ENCODE measurements around the gene TMEM167A. TPM values are rescaled to one million over a fixed set of nuclear protein-coding genes. Genes with fewer than 3 reads are reported as not detected.
"Not testable (repeated sequence)": the region's sequence is repeated elsewhere in the genome, so short reads cannot be mapped to it uniquely, and the experiment has no call there.

Gene TMEM167A
- total RNA-seq, 1 donor from 2014 or later: 47.7 TPM

DNA sequence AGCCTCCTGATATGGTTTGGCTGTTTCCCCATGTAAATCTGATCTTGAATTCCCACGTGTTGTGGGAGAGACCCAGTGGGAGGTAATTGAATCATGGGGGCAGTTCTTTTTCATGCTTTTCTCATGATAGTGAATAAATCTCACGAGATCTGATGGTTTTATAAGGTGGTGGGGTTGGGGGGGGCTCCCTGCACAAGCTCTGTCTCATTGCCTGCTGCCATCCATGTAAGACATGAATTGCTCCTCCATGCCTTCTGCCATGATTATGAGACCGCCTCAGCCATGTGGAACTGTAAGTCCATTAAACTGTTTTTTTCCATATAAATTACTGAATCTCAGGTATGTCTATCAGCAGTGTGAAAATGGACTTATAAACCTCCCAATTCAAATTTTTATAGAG is 13.0 kb upstream of the TMEM167A start:
- DNase-seq (ENCODE audit: low read depth, low spot score): no peak

DNA sequence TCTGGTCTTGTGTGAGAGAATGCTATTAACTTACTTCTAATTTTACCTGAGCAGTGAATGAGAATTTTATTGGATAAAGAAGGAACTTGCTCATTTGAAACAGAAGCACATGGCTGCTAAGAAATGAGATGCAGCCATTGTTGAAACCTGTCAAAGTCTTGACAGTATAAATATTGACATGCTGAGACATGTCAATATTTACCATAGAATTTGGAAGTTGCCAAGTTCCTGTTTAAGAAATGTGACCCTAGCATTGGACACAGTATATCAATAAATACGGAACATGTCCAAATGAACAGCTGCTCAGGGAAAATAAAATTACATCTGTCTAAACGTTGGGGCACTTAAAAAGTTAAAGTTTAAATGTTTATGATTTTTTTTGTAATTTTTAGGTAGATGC is 7.9 kb upstream of the TMEM167A start:
- no peak for DNase-seq (ENCODE audit: low read depth, low spot score)

DNA sequence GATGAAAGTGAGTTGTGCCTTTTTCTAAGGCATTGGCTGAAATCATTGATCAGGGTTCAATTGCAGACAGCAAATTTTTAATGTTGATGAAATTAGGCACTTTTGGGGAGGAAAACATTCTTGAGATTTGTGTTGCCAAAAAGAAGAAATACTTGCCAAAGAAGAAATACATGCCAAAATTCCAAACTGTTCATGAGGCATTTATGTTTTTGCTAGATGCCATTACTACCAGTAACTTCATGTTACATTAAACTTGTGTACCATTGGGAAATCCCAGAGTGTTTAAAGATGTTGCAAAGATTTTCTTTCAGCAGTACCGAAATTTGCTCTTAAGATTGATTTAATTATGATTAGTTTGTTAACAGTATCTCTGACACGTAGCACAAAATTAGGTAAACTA is 7.1 kb upstream of the TMEM167A start:
- DNase-seq (ENCODE audit: low read depth, low spot score): no peak

DNA sequence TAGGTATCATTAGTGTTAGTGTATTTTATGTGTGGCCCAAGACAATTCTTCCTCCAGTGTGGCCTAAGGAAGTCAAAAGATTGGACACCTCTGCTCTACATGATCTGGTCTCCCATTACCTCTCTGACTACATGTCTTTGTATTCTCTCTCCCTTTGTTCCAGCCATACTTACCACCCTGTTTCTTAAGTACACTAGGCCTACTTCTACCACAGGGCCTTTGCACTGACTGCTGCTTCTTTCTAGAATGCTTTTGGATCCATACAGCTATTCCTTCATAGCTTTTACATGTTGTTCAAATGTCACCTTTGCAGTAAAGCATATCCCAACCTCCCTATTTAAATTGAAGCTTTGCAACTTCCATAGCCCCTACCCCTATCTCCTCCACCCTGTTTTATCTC is 5.6 kb upstream of the TMEM167A start:
- no peak for DNase-seq (ENCODE audit: low read depth, low spot score)

DNA sequence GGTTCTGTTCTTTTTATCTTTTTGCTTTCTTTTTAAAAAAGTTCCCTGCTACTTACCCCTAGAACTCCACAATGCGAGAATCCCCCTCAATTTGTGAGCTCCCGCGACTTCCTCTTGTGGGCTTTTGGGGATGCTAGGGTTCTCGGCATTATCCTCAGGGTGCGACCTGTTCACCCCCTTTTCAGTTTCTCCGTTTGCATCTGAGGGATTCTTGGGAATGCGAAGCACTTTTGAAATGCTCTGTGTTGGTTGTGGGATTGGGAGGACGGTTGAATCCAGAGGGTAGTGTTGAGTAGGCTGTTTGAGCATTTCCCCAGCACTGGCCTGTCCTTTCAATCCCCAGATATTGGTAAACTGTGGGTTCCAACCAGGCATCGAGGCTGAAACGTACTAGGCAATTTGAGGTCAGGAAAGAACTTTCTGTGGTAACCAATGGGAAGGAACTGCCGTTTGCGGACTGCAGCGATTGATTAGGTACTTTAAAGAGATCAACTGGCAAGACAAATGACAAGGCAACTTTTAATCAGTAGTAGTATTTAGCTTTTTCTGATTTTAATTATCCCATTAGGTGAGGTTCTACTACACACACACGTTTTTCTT is 568 bp upstream of the TMEM167A start:
- no peak for DNase-seq (ENCODE audit: low read depth, low spot score)

DNA sequence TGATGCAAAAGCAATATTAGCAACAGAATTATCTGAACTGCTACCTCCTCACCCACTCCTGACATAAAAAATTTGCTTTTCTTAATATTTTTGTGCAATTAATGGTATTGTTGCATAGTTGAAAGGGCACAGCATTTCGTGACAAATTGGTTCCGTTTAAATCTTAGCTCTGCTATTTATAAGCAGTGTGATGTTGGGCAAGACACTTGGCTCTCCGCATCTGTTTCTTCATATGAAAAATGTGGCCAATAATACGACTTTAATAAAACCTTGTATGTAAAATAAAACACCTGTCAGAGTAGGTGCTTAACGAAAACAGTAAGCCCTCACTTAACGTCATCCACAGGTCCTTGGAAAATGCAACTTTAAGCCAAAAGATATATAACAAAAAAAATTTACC is 4.2 kb downstream of the TMEM167A start:
- DNase-seq (ENCODE audit: low read depth, low spot score): no peak

DNA sequence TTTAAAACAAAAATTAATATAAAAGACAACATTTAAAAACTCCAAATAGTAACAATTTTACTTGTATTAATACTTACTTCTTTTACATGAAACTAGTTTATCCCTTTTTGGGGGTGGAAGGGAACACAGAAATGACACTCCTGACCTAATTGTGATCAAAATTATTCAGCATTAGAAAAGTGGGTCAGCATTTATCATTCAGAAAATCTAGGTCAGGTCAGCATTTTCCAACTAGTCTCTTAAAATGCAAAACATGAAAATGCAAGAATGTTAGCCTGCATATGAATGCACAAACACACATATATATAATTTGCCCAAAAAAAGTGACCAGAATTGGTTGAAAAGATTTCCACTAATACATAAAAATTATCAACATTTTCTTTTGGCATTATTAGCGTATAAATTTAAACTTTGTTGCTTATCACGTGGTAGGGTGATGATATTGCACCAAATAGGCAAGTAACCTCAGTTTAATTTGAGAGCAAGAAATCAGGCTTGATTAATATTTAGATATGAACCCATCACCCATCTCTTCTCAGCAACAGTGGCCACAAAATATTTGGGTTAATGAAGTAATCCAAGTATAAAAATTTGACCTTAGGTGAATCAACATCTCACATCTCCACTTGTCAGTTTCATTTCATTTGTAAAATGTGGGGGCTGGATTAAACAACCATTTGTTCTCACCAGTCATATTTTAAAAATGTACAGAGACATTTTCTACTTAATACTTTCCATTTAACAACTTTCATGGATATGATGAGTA is 5.7 kb downstream of the TMEM167A start:
- DNase-seq (ENCODE audit: low read depth, low spot score): no peak

DNA sequence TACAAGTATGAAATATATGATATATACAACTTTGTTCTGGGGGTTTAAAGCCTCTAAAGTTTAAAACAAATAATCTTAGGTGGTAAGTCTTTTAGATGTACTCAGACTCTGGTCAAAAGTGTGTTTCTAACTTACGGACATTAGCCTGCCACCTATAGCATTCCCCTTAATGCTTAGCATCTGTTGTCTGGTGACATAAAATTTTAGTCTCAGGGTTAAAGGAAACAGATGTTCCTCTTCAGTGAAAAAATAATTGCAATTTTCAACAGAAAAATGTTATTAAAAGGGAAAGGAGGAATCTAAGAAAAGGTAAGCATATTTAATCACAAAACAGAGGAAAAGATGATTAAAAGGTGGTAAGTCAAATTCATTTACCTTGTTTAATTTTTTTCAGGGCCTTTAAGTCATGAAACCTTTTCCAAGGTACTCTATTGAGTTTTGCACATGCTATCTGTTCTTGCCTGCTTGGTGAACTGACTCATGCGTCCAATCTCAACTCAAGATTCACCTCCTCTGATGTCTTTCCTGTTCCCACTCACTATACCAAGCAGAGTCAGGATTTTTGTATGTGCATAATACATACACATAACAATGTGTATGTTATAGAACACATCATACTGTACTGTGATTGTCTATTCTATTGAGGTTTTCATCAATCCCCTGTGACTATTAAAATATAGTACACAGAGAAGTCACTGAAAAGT is 7.9 kb downstream of the TMEM167A start:
- DNase-seq (ENCODE audit: low read depth, low spot score): no peak

DNA sequence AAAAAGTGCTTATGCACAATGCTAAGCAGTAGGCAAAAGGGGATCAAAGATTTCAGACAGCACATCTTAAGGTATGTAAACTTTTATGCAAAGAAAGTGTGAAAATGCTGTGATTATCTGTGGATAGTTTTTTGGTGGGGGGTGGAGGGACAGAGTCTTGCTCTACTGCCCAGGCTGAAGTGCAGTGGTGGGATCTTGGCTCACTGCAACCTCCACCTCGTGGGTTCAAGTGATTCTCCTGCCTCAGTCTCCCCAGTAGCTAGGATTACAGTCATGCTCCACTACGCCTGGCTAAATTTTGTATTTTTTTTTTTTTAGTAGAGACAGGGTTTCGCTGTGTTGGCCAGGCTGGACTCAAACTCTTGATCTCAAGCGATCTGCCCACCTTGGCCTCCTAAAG is 9.8 kb downstream of the TMEM167A start:
- DNase-seq (ENCODE audit: low read depth, low spot score): not testable (repeated sequence)

DNA sequence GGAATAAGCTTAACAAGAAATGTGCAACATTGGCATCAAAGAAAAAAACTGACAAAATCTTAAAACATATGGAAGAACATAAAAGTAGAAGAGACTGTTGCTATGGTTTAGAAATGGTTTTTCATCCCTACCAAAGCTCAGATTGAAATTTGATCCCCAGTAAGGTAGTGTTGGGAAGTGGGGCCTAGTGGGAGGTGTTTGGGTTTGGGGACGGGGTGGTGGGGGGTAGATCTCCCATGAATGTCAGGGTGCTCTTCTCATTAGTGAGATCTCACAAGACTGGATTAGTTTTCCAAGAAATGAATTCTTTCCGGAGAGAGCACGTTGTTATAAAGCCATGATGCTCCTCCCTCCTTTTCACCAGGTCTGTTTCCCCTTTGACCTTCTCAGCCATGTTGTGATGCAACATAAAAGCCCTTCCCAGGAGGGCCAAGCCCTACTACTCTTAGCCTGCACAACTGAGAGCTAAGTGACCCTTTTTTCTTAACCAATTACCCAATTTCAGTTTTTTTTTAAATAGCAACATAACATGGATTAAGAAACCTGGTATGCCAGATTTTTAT is 10.6 kb downstream of the TMEM167A start:
- DNase-seq (ENCODE audit: low read depth, low spot score): no peak

DNA sequence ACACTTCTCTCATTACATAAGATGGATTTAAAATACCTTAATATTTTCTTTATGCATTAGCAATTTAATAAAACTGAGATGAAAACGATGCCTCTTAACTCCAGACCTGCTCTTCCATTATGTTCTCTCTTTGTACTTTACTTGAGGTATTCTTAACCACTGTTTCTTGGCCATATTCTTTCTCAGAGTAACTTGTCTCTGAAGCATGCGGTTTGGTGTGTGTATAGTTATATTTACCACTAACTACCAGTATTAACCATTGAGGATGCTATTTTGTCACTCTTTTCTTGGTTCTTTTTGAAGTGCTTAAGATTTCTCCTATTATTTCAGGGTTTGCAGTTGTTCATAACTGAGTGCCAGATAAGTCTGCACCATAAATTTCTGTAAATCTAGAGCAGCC is 17.9 kb downstream of the TMEM167A start:
- DNase-seq (ENCODE audit: low read depth, low spot score): no peak

DNA sequence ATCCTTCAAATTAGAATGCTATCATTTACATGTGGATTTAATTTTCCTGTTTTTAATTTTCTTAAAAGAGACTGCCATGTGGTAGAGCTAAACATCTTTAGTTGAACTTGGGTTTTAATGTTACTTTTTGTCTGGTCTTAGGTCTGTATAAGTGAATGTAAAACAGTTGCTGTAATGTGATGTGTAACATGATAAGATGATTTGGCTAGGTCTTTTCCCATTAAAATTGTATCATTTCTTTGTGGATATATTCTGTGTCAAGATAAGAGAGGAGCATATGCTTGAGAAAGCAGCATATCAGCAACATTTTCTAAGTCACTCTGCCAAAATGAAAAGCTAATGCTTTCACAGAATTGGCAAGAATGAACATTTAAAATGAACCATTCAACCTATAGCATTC is 18.5 kb downstream of the TMEM167A start:
- no peak for DNase-seq (ENCODE audit: low read depth, low spot score)

DNA sequence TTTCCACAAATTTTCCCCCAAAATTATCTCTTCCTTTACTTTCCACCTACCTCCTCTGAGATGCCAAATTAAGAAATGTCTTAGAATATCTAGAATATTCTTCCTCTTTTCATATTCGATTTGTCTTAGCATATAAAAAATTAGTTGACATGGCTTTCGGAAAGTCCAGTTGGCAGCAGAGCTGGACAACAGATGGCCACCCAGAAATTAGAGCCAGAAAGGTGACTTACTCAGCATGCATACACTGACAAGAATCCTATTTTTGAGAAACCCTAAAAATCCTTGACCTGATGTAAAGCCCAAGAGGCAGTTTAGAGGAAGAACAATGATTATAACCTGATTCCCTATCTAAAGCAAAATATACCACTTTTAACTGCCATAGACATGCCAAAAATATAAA is 22.0 kb downstream of the TMEM167A start:
- no peak for DNase-seq (ENCODE audit: low read depth, low spot score)

DNA sequence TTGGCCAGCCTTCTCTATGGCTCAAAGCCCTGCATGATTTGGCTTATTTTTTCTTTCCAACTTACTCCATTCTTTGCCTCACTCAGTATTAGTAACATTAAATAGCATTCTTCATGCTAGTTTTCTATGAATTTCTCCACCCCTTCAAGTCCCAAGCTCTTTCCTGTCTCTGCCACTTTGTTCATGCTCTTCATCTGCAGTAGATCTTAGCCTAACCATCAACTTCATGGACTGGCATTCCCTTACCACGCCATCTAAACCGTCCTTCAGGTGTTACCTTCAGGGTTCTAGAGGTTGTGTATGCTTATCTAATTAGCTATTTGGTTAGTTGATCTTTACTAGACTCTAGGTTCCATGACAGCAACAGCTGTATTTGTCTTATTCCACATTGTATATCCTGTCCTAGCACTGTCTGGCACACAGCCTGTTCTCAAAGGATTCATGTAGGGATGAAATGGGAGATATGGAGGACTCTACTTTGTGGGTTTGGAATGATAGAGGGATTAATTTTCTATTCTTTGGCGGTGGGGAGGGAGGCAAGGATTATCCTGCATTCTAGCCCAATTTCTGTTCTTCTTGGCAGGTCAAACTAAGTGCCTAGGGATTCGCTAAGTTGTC is 26.4 kb downstream of the TMEM167A start:
- no peak for DNase-seq (ENCODE audit: low read depth, low spot score)

DNA sequence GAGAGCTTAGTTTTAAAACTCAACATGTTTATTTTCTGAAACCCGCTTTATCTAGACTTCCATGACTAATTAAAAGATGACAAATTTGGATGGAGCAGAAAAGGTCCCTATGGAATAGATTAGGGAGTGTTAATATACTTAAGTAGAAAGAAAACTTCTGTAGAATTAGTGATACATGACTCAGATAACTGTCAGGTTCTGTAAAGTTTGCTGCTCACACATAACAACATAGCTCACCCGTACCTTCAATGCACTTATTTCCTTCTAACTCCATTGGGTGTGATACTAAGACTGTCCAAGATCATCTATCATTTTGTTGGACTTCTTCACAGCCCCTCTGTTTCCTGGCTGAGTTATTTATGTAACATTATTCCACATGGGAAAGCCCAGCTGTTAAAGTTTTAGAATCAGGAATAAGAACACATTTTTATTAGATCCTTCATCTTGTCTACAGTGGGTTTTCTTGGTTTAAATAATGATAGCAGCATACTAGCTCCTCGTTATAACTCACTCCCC is 27.8 kb downstream of the TMEM167A start:
- DNase-seq (ENCODE audit: low read depth, low spot score): no peak

DNA sequence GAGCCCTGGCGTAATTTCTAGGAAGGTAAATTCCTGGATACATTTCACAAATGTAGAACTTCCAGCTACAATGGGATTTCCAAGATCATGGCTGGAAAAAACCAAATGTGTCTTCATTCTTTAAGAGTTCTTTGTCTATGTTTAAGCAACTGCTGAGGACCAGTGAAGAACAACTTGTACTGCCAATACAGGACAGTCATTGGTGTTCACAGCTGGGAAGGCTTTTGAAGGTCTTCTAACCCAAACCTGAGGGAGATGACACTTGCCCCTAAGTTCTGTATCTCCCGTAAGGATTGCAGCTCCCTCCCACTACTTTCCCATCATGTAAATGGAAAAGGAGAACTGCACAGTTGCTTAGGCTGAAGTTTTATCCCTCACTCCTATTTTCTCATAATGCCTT is 28.4 kb downstream of the TMEM167A start:
- no peak for DNase-seq (ENCODE audit: low read depth, low spot score)

DNA sequence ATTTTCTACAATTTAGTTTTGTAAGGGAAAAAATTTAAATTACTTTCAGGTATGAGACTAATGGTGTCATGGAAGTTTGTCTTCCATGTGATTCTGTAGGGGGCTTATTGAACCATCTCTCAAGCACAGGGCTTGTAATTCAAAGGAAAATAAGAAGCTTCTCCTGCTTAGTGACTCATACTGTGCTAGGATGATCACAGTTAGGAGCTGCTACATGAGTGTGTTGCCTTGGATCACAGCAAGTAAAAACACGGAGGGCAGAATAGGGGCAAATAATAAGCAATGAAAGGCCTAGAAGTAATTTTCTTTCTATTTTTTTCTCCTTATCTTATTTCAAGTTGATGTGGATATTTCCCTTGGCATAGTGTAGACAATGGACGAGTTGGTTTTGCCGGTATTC is 28.9 kb downstream of the TMEM167A start:
- no peak for DNase-seq (ENCODE audit: low read depth, low spot score)

DNA sequence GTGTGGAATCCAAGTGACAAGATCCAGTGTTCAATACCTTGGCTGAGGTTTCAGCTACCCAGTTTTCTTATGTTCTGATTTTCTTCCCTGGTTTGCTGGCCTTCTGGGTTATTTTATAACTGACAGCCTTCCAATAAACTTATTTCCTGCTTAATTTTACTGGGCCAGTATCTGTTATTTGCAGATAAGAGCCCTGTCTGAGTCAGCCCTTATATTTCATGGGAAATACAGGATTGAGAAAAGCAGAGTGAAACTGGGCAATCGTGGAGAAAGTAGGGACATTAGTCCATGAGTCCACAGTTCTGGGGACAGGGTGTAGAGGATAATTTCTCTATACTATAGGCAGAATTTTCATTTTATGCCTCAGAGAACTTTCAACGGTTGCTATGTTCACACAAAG is 32.3 kb downstream of the TMEM167A start:
- no peak for DNase-seq (ENCODE audit: low read depth, low spot score)

DNA sequence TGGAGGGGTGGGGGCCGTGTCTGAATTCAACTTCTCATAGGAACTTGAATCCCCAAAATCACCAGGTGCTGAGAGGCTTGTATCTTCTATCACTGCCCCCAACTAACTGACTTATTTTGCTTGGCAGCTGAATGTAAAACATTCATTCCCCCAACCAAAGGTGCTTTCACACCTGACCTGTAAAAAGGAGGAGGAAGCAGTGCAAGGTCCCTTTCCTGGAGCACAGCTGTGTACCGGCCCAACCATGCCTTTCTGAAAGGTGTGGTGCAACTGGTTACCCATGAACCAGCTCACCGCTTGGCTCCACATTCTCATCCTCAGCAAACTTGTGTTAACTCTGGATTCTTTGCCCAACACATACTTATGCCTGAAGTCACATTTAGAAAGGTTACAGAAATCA is 34.7 kb downstream of the TMEM167A start:
- DNase-seq (ENCODE audit: low read depth, low spot score): no peak

DNA sequence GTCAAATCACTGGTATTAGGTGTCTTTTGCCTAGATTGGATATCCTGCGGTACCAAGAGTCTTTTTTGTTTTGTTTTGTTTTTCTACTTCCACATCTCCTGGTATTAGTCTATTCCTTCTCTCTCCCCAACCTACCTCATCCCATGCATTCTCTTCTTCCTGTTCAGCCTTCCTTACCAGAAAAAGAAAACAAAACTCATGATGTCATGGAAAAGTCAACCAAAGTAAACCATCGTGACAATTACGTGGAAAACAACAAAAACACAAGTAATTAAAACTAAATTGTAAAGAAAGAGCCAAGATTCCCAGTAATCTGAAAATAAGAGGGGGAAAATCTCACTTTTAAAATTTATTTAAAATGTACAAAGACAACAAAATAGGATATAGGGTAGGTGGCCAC is 38.3 kb downstream of the TMEM167A start:
- DNase-seq (ENCODE audit: low read depth, low spot score): no peak

DNA sequence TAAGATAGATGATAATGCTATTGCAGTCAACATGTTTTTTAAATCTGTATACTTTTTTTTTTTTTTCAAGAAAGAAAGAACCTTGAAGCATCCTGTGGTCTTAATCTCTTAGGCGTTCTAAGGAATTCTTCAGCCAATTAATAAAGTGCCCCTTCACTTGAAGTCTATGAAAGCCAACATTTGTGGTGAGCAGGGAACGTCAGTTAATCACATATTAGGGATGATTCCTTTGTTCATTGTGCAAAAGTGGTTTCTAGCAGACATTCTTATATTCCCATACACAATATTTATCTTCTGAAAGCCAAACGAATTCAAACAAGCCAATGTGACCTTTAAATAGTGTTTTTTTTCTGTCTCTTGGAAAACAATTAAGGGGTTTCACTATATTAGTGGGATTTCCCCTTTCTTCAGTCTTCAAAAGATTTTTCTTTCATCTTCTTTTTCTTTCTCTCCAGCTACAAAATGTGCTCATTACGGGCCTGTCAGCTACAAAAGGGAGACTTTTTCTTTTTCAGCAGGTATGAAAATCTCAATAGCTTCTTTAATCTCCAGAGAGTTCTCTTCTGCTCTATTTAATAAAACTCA is 40.1 kb downstream of the TMEM167A start:
- no peak for DNase-seq (ENCODE audit: low read depth, low spot score)

All from pulmonary artery endothelial cell (primary cell).